ENCODE results near the gene DHH.

DNA sequence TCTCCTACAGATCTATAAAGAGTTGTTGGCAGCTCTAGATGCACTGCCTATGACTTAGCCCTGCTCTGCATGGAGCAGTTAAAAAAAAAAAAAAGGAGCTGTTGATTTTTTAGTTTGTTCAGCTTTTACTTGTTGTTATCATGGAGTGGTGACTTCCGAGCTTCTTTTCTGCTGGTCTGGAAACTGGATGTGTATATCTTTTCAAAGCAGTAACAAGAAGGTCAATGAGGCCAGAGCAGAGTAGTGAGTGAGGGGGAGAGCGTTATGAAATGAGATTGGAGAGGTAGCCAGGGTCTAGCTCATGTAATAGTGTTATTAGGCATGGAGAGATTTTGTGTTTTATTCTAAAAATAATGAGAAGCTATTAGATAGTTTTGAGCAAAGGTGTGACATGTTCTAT lies 49.8 kb upstream of the DHH start:
- TF ChIP-seq, protein P1, sequence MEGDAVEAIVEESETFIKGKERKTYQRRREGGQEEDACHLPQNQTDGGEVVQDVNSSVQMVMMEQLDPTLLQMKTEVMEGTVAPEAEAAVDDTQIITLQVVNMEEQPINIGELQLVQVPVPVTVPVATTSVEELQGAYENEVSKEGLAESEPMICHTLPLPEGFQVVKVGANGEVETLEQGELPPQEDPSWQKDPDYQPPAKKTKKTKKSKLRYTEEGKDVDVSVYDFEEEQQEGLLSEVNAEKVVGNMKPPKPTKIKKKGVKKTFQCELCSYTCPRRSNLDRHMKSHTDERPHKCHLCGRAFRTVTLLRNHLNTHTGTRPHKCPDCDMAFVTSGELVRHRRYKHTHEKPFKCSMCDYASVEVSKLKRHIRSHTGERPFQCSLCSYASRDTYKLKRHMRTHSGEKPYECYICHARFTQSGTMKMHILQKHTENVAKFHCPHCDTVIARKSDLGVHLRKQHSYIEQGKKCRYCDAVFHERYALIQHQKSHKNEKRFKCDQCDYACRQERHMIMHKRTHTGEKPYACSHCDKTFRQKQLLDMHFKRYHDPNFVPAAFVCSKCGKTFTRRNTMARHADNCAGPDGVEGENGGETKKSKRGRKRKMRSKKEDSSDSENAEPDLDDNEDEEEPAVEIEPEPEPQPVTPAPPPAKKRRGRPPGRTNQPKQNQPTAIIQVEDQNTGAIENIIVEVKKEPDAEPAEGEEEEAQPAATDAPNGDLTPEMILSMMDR (IDR thresholded peaks at IDR 0.05), result no peak
- TF ChIP-seq POLR2A (IDR thresholded peaks at IDR 0.05; ENCODE audit: low read depth) (no peak), POLR2AphosphoS5 (IDR thresholded peaks at IDR 0.05) (no peak), EP300 (IDR thresholded peaks at IDR 0.05) (no peak)
